Measurements from ENCODE around the gene LTA.

The LTA gene

DNA sequence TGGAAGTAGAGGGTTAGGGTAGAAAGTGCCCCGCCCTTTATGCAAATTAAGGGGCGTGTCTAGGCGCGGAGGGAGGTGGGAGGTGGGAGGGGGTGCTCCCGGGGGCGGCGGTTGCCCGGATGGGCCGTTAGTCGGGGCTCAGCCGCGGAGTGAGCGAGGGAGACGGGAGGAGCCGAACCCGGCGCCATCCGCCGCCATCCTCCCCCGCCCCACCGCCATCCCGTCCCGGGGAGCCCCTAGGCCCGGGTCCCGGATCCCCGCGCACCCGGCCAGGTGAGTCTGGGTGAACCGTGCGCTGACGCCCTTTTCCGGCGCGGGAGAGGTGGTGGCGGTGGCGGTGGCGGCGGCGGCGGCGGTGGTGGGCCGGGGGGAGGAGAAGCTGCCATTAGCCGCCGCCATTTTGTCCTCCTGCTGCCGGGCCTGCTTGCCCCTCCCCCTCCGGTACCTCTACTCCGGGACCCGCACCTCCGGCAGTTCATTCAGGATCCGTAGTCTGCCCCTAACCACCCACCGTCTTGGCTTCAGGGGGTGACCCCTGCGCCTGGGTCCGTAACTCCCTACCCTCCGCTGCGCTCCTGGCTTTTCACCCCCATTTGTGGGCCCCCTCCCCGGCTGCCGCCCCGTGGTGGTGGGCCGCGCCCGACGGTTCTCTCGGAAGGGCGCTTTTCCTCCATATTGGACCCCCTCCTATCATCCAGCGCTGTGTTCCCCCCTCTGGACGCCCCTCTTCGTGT lies 48.7 kb downstream of the LTA start, which contains the start of gene PRRC2A:
Gene PRRC2A, plus strand, starts transcription at position 130 of the 734 bp plus-strand sequence. CDS start 2,075 bp downstream, outside the sequence.
- peak; percentile 46 for DNase-seq
- in situ Hi-C loops (cut with HindIII; ENCODE audit: low pct_ligation_motif_present, low sequenced_read_pairs) = no loop called here
- H3K4me3 ChIP-seq (ENCODE audit: low read depth, low read length) = peak within 1 kb of the TSS; percentile 94
- TF ChIP-seq, protein P1, sequence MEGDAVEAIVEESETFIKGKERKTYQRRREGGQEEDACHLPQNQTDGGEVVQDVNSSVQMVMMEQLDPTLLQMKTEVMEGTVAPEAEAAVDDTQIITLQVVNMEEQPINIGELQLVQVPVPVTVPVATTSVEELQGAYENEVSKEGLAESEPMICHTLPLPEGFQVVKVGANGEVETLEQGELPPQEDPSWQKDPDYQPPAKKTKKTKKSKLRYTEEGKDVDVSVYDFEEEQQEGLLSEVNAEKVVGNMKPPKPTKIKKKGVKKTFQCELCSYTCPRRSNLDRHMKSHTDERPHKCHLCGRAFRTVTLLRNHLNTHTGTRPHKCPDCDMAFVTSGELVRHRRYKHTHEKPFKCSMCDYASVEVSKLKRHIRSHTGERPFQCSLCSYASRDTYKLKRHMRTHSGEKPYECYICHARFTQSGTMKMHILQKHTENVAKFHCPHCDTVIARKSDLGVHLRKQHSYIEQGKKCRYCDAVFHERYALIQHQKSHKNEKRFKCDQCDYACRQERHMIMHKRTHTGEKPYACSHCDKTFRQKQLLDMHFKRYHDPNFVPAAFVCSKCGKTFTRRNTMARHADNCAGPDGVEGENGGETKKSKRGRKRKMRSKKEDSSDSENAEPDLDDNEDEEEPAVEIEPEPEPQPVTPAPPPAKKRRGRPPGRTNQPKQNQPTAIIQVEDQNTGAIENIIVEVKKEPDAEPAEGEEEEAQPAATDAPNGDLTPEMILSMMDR (IDR thresholded peaks at IDR 0.05; ENCODE audit: low read depth, low read length, missing control alignments) = no peak
- H3K27ac ChIP-seq = peak within 1 kb of the TSS; percentile 93
- H3K36me3 ChIP-seq (replicated peaks) = peaks cover 32% of the 10 kb centered on the region
- no peaks in the 10 kb centered on the region for H3K27me3 ChIP-seq (replicated peaks)

DNA sequence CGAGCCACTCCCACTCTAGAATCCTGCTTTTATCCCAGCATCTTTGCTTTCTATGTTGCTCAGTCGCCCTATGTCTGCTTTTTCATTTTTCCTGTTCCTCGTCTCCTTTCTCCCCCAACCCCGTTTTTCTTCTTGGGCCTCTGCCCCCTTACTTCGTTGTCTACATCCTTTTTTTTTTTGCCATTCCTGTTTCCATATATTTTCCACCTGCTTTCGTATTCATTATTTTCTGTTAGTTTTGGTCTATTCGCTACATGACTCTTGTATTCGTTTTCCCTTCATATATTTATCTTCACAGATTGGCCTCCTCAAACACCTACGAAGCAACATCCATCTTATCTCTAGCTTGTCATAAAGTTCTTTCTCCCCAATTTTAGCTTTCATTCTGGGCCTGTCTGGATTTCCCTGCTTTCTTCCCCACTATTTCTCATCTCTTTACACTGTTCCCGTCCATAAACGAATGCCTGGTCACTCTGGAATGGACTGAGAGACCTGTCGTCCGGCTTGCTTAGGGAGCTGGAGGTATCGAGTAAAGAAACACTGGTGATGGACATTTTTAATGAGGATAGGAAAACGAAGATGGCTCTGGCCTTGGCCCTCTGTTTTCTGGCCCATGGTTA lies 49.3 kb downstream of the LTA start:
- no peaks in the 10 kb centered on the region for H3K27me3 ChIP-seq (replicated peaks)
- peak overlapping the region; percentile 93 for H3K27ac ChIP-seq
- peaks cover 39% of the 10 kb centered on the region for H3K36me3 ChIP-seq (replicated peaks)
- TF ChIP-seq, protein P1 (IDR thresholded peaks at IDR 0.05; ENCODE audit: low read depth, low read length, missing control alignments) = no peak
- in situ Hi-C loops (cut with HindIII; ENCODE audit: low pct_ligation_motif_present, low sequenced_read_pairs) = no loop called here
- no peak for DNase-seq
- H3K4me3 ChIP-seq (ENCODE audit: low read depth, low read length) = peak overlapping the region; percentile 94

DNA sequence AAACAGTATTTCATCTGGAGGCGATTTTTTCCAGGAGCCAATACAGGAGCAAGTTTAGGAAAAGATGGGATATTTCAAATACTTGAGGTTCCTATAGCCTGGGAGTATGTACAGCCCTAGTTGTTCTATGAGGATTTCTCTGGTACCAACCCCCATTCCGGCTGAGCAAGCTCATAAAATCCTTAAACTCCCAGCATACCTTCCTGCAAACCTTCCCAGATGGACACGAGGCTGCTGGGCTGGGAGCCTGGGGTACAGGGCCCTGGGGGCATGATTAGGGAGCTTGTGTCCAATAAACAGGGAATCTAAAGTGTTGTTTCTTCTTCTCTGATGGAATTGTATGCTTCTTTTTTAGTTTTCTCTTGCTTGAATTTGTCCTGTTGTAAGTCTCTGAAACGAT lies 49.9 kb downstream of the LTA start:
- peaks cover 44% of the 10 kb centered on the region for H3K36me3 ChIP-seq (replicated peaks)
- no peak for DNase-seq
- peak overlapping the region; percentile 94 for H3K4me3 ChIP-seq (ENCODE audit: low read depth, low read length)
- no peaks in the 10 kb centered on the region for H3K27me3 ChIP-seq (replicated peaks)
- in situ Hi-C loops (cut with HindIII; ENCODE audit: low pct_ligation_motif_present, low sequenced_read_pairs) = no loop called here
- H3K27ac ChIP-seq = peak overlapping the region; percentile 93
- TF ChIP-seq, protein P1 (IDR thresholded peaks at IDR 0.05; ENCODE audit: low read depth, low read length, missing control alignments) = no peak

DNA sequence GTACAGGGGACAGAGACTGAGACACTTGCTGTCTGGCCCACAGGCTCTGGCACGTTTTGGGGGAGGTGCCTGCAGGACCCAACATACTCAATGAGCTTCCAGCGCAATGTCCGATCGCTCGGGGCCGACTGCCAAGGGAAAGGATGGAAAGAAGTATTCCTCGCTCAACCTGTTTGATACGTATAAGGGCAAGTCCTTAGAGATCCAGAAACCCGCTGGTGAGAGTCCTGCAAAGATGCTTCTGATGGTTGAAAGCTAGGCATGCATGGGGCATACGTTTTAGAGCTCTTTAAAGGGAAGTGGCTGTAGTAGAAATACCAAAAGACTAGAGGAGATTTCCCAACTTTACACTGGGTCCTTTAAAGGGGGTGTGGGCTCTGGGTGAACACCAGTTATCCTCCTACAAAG lies 50.6 kb downstream of the LTA start:
- in situ Hi-C loops (cut with HindIII; ENCODE audit: low pct_ligation_motif_present, low sequenced_read_pairs) = no loop called here
- H3K36me3 ChIP-seq (replicated peaks) = peaks cover 51% of the 10 kb centered on the region

More for the DNA sequence above, 50.6 kb downstream of the LTA start:
- no peak overlapping the region for H3K27ac ChIP-seq
- peak overlapping the region; percentile 94 for H3K4me3 ChIP-seq (ENCODE audit: low read depth, low read length)
- TF ChIP-seq, protein P1 (IDR thresholded peaks at IDR 0.05; ENCODE audit: low read depth, low read length, missing control alignments) = no peak
- DNase-seq = no peak
- H3K27me3 ChIP-seq (replicated peaks) = no peaks in the 10 kb centered on the region

All from brain microvascular endothelial cell (primary cell).